OCI-LY3 (cell line): ENCODE results near the gene FERMT1.

Source experiments
- H2AFZ ChIP-seq: fragments of 200-600, 300-600 bp; shearing (Covaris generic); 2 replicates; pipeline ENCODE4 v1.6.0; 2014; ENCODE audit warnings: antibody characterized with exemption, low read depth, low read length
- H3K27ac ChIP-seq: fragments of 200-600, 300-600 bp; sonication (generic); 2 replicates; pipeline ENCODE4 v1.5.1; 2014; ENCODE audit warnings: mild to moderate bottlenecking, low read length, moderate library complexity, mixed read lengths
- H3K27me3 ChIP-seq: fragments of 200-600, 300-600 bp; sonication (generic); 2 replicates; pipeline ENCODE4 v1.6.1; 2014; ENCODE audit warnings: low read depth, low read length, mixed read lengths
- H3K36me3 ChIP-seq: fragments of 200-600, 300-600 bp; sonication (generic); replicated peaks from 2 replicates; pipeline ENCODE3; 2014; ENCODE audit warnings: low read depth, low read length, mixed read lengths
- H3K4me1 ChIP-seq: fragments of 300-600, 200-600 bp; sonication (generic); 2 replicates; pipeline ENCODE4 v1.6.1; 2014; ENCODE audit warnings: low read length, mixed read lengths
- H3K4me2 ChIP-seq: fragments of 200-600, 300-600 bp; sonication (generic); 2 replicates; pipeline ENCODE4 v1.6.1; 2014; ENCODE audit warnings: low read length, mixed read lengths
- H3K4me3 ChIP-seq: fragments of 300-600, 200-600 bp; sonication (generic); 2 replicates; pipeline ENCODE4 v1.5.1; 2014; ENCODE audit warnings: antibody characterized with exemption, mild to moderate bottlenecking, low read length, moderate library complexity
- H3K79me2 ChIP-seq: fragments of 300-600, 200-600 bp; shearing (Covaris generic); 2 replicates; pipeline ENCODE4 v1.6.1; 2014; ENCODE audit warnings: mild to moderate bottlenecking, low read length, mixed read lengths
- H3K9ac ChIP-seq: fragments of 300-600, 200-600 bp; shearing (Covaris generic); 2 replicates; pipeline ENCODE4 v1.6.0; 2014; ENCODE audit warnings: mild to moderate bottlenecking, low read length, moderate library complexity
- H3K9me3 ChIP-seq: fragments of 200-600, 300-600 bp; shearing (Covaris generic); 2 replicates; pipeline ENCODE4 v1.6.1; 2014; ENCODE audit warnings: low read length, mixed read lengths; ENCODE audit not compliant: insufficient read depth
- H4K20me1 ChIP-seq: fragments of 200-600, 300-600 bp; sonication (generic); 2 replicates; pipeline ENCODE4 v1.6.1; 2016; ENCODE audit warnings: low read length, mixed read lengths; ENCODE audit not compliant: insufficient read depth
- EZH2phosphoT487 ChIP-seq: fragments of 200-600 bp; shearing (Covaris generic); IDR thresholded peaks from 2 replicates; pipeline ENCODE4 v1.6.1; 2018; ENCODE audit warnings: antibody characterized with exemption, mixed run types, low read depth
- TF ChIP-seq, protein P1 (sequence below): fragments of 200-600, 300-600 bp; sonication (generic); IDR thresholded peaks from 2 replicates; pipeline ENCODE4 v1.5.1; 2014; ENCODE audit warnings: antibody characterized with exemption, low read length, low read depth

Gene FERMT1

GRCh38 chr20:6029538-6029937, 93.3 kb downstream of the FERMT1 start:
- Histone ChIP-seq H2AFZ (no peak overlapping the region), H3K4me2 (no peak overlapping the region), H3K9me3 (peaks cover 9% of the 10 kb centered on the region; the same call in 1 of the 2 replicates), H3K36me3 (peaks cover 39% of the 10 kb centered on the region), H3K4me3 (no peak overlapping the region), H4K20me1 (0 out of 2 replicates have a peak, but pooled peaks cover 3% of the 10 kb centered on the region), H3K27me3 (no peaks in the 10 kb centered on the region), H3K27ac (no peak overlapping the region), H3K9ac (no peak overlapping the region), H3K4me1 (no peaks in the 10 kb centered on the region), H3K79me2 (peaks cover 31% of the 10 kb centered on the region)
- TF ChIP-seq, protein P1, sequence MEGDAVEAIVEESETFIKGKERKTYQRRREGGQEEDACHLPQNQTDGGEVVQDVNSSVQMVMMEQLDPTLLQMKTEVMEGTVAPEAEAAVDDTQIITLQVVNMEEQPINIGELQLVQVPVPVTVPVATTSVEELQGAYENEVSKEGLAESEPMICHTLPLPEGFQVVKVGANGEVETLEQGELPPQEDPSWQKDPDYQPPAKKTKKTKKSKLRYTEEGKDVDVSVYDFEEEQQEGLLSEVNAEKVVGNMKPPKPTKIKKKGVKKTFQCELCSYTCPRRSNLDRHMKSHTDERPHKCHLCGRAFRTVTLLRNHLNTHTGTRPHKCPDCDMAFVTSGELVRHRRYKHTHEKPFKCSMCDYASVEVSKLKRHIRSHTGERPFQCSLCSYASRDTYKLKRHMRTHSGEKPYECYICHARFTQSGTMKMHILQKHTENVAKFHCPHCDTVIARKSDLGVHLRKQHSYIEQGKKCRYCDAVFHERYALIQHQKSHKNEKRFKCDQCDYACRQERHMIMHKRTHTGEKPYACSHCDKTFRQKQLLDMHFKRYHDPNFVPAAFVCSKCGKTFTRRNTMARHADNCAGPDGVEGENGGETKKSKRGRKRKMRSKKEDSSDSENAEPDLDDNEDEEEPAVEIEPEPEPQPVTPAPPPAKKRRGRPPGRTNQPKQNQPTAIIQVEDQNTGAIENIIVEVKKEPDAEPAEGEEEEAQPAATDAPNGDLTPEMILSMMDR: no peak
- TF ChIP-seq EZH2phosphoT487: no peak

DNA sequence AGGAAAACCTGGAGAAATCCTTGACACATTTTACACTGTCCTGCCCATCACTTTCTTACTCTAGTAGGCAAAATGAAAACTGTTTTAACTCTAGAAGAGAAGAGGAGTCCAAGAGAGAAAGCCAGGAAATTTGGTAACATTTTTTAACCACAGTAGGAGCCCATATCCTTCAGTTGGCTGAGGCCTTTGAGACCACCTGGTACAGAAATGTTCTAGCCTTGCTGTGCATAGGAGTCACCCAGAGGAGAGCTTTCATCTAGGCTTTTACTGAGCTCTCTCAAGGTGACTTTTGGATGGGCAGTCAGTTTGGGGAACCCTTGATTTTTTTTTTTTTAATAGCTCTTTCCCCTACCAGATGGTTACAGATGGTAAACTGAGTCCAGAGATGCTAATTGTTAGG, 94.0 kb downstream of the FERMT1 start:
- peaks cover 34% of the 10 kb centered on the region for H3K79me2 ChIP-seq
- 0 out of 2 replicates have a peak, but pooled peaks cover 3% of the 10 kb centered on the region for H4K20me1 ChIP-seq
- H3K27ac ChIP-seq: no peak overlapping the region
- no peak overlapping the region for H3K4me3 ChIP-seq
- no peaks in the 10 kb centered on the region for H3K27me3 ChIP-seq
- no peaks in the 10 kb centered on the region for H3K4me1 ChIP-seq
- no peak overlapping the region for H3K9ac ChIP-seq
- no peak overlapping the region for H3K4me2 ChIP-seq
- H3K9me3 ChIP-seq: peaks cover 9% of the 10 kb centered on the region; the same call in 1 of the 2 replicates
- H3K36me3 ChIP-seq: peaks cover 39% of the 10 kb centered on the region
- no peak for TF ChIP-seq EZH2phosphoT487
- TF ChIP-seq, protein P1: no peak
- no peak overlapping the region for H2AFZ ChIP-seq

- no peak overlapping the region for H2AFZ ChIP-seq
- H3K4me3 ChIP-seq: no peak overlapping the region
- H3K4me2 ChIP-seq: no peak overlapping the region
- H3K9ac ChIP-seq: no peak overlapping the region
- H3K36me3 ChIP-seq: peaks cover 53% of the 10 kb centered on the region
- H4K20me1 ChIP-seq: no peaks in the 10 kb centered on the region
- H3K27ac ChIP-seq: no peak overlapping the region
- no peaks in the 10 kb centered on the region for H3K4me1 ChIP-seq
- no peaks in the 10 kb centered on the region for H3K27me3 ChIP-seq
- H3K9me3 ChIP-seq: peaks cover 9% of the 10 kb centered on the region; the same call in 1 of the 2 replicates
- no peak for TF ChIP-seq EZH2phosphoT487
- TF ChIP-seq, protein P1: no peak
- peaks cover 46% of the 10 kb centered on the region for H3K79me2 ChIP-seq
Observed at GRCh38 chr20:6026051-6026450, 96.8 kb downstream of the FERMT1 start.
